Hematopoietic multipotent progenitor cell treated with erythropoietin and hydrocortisone succinate and interleukin-3 and kit ligand, for 8 days (in vitro differentiated cells): ENCODE results near the gene CORO6.

Experiments
- DNase-seq: peaks from one replicate; pipeline ENCODE4 v3.0.0-alpha.2; 2015

The CORO6 gene

GRCh38 chr17:29590411-29591145, 32.1 kb downstream of the CORO6 start:
- DNase-seq = peak; percentile 16

GRCh38 chr17:29589524-29590410, 32.9 kb downstream of the CORO6 start, which contains the start of gene GIT1:
Gene GIT1 (minus strand): TSS chr17:29589648. CDS start chr17:29589378, 270 bp downstream.
- peak; percentile 80 for DNase-seq

- peak; percentile 25 for DNase-seq
Measured at GRCh38 chr17:29588562-29589411, 33.9 kb downstream of the CORO6 start.

GRCh38 chr17:29588017-29588561, 34.6 kb downstream of the CORO6 start:
- no peak for DNase-seq

- DNase-seq = no peak
Measured at GRCh38 chr17:29587591-29587990, 35.1 kb downstream of the CORO6 start.

GRCh38 chr17:29586676-29587469, 35.8 kb downstream of the CORO6 start:
- DNase-seq = no peak

- DNase-seq = no peak
Measured at GRCh38 chr17:29585080-29585751, 37.5 kb downstream of the CORO6 start.

GRCh38 chr17:29584452-29585079, 38.1 kb downstream of the CORO6 start:
- DNase-seq = no peak

- DNase-seq = no peak
Measured at GRCh38 chr17:29583324-29584248, 39.1 kb downstream of the CORO6 start.

- no peak for DNase-seq
Measured at GRCh38 chr17:29582772-29583171, 39.9 kb downstream of the CORO6 start.

GRCh38 chr17:29582254-29582765, 40.4 kb downstream of the CORO6 start:
- DNase-seq = no peak

- no peak for DNase-seq
Measured at GRCh38 chr17:29581583-29582253, 41.0 kb downstream of the CORO6 start.

- DNase-seq = peak; percentile 87
Measured at GRCh38 chr17:29579866-29580771, 42.6 kb downstream of the CORO6 start.

- DNase-seq = no peak
Measured at GRCh38 chr17:29578626-29579485, 43.9 kb downstream of the CORO6 start.

GRCh38 chr17:29577385-29578211, 45.1 kb downstream of the CORO6 start:
- no peak for DNase-seq

- DNase-seq = no peak
Measured at GRCh38 chr17:29577001-29577370, 45.7 kb downstream of the CORO6 start.
